ENCODE results near the gene TRERF1. TPM values are rescaled to one million over a fixed set of nuclear protein-coding genes. Genes with fewer than 3 reads are reported as not detected.

Gene TRERF1
- total RNA-seq, 2 experiments from 2014 or later, result 12.2 to 14.5 TPM

GRCh38 chr6:42250274-42250931, 201.3 kb downstream of the TRERF1 start:
- H3K4me3 Mint-ChIP-seq, result no peak overlapping the region
- H3K27ac Mint-ChIP-seq, result no peak overlapping the region
- no peaks in the 10 kb centered on the region for H3K27me3 Mint-ChIP-seq
- CTCF ChIA-PET, result no interaction called here
- intact Hi-C loops (cut with DNase I, micrococcal nuclease), result no loop called here
- H3K4me1 Mint-ChIP-seq, result peaks cover 2% of the 10 kb centered on the region
- DNase-seq (no peak), ATAC-seq (no peak)
- no peaks in the 10 kb centered on the region for H3K9me3 Mint-ChIP-seq (ENCODE audit: low read depth)
- POLR2A ChIA-PET, result no interaction called here
- peaks cover 10% of the 10 kb centered on the region for H3K36me3 Mint-ChIP-seq (ENCODE audit: low read depth)

- no peak for DNase-seq
- Mint-ChIP-seq H3K4me3 (no peak overlapping the region), H3K36me3 (ENCODE audit: low read depth) (peaks cover 9% of the 10 kb centered on the region), H3K27ac (no peak overlapping the region), H3K27me3 (no peaks in the 10 kb centered on the region), H3K9me3 (ENCODE audit: low read depth) (no peaks in the 10 kb centered on the region), H3K4me1 (no peaks in the 10 kb centered on the region)
- intact Hi-C loops (cut with DNase I, micrococcal nuclease), result no loop called here
- CTCF ChIA-PET, result interaction anchor here (0.8 to 1.2 kb wide), 2 partner anchors 108 to 145 kb away, joined by 3 read pairs; no protein-coding TSS in a partner anchor
- ATAC-seq, result no peak
- POLR2A ChIA-PET, result interaction anchor here (0.6 kb wide), 1 partner anchor 35 kb away, joined by 3 read pairs; no protein-coding TSS in a partner anchor
Observed at GRCh38 chr6:42249279-42249678, 202.4 kb downstream of the TRERF1 start.

DNA sequence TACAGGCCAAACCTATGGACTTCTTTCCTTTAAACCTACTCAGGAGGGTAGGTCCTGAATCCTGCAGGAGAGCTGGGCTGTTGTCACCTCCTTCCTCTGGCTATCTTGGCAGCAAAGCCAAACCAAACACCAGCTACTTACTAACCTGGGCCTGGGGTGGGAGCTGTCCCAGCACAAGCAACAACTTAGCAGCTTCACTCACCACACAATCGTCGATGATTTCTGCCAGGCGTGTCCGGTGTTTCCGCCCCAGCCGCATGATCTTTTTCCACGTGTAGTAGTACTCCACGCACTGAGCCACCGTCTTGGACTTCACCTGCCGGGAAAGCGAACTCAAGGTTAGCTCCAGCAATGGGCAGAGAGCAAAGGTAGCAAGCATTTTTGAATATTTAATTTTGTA, 208.7 kb downstream of the TRERF1 start:
- Mint-ChIP-seq H3K36me3 (ENCODE audit: low read depth) (peaks cover 11% of the 10 kb centered on the region), H3K27ac (no peak overlapping the region), H3K4me3 (no peak overlapping the region), H3K27me3 (no peaks in the 10 kb centered on the region), H3K4me1 (no peaks in the 10 kb centered on the region), H3K9me3 (ENCODE audit: low read depth) (no peaks in the 10 kb centered on the region)
- intact Hi-C loops (cut with DNase I, micrococcal nuclease), result no loop called here
- ATAC-seq, result no peak
- no peak for DNase-seq
- CTCF ChIA-PET, result interaction anchor here (0.7 to 1.3 kb wide), 2 partner anchors 95 to 305 kb away, joined by 3 to 7 read pairs; no protein-coding TSS in a partner anchor
- POLR2A ChIA-PET, result no interaction called here

- CTCF ChIA-PET, result interaction anchor here (1.0 to 1.3 kb wide), 4 partner anchors 28 to 306 kb away, joined by 3 to 7 read pairs (median 4); no protein-coding TSS in a partner anchor
- Mint-ChIP-seq H3K4me3 (no peak overlapping the region), H3K27me3 (no peaks in the 10 kb centered on the region), H3K9me3 (ENCODE audit: low read depth) (no peaks in the 10 kb centered on the region), H3K36me3 (ENCODE audit: low read depth) (peaks cover 11% of the 10 kb centered on the region), H3K4me1 (peaks cover 6% of the 10 kb centered on the region), H3K27ac (no peak overlapping the region)
- DNase-seq (no peak), ATAC-seq (no peak)
- POLR2A ChIA-PET, result no interaction called here
- intact Hi-C loops (cut with DNase I, micrococcal nuclease), result no loop called here
Observed at GRCh38 chr6:42241915-42242314, 209.8 kb downstream of the TRERF1 start.

DNA sequence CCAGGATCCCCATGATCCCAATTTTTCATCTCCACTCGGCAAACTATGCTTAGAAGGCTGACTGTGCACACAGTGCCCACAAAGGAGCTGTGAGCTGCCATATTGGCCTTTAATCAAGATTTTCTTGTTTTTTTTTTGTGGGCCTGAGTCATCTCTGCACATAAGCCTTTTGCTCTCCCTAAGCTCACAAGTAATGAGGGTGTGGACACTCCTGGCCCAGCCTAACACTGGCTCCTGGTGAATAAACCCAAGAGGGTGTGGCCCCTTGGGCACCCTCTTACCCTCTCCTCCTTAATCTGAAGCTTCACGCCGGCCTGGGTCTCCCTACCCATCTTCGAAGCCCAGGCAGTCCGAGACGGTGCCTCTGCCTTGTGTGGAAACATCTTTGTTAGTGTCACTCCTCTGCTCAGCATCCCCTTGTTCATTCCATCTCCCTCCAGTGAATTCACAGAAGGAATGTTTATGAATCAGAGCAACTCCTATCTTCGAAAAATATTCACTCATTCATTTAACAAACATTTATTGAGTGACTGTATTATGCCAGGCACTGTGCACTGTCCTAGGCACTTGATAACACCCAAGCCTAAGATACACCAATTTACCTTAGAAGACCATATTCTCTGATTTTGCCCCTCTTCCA, 211.9 kb downstream of the TRERF1 start:
- Mint-ChIP-seq H3K4me1 (peaks cover 9% of the 10 kb centered on the region), H3K4me3 (no peak overlapping the region), H3K27ac (peak overlapping the region; percentile 14), H3K36me3 (ENCODE audit: low read depth) (peaks cover 12% of the 10 kb centered on the region), H3K9me3 (ENCODE audit: low read depth) (no peaks in the 10 kb centered on the region), H3K27me3 (no peaks in the 10 kb centered on the region)
- no peak for DNase-seq
- ChIA-PET POLR2A (interaction anchor here (0.6 kb wide), 1 partner anchor 477 kb away, joined by 3 read pairs; no protein-coding TSS in a partner anchor), CTCF (no interaction called here)
- ATAC-seq, result no peak
- intact Hi-C loops (cut with DNase I, micrococcal nuclease), result no loop called here

DNA sequence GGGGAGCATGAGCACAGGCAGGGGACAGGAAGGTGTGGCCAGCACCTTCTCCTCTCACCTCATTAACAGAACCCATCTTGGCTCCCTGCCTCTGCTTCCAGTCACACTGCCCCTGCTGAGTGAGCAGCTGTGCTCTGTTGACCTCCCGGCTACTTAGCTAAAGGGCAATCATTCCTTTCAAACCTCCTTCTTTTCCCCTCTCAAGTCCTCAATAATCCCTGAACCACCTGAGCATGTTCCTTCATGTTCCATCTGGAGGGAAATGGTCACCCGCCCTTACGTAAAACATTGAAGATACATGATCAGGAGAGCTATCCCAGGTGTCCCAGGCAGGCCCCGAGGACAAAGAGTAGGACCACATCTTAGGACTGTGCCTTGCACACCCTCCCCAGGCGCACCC, 212.4 kb downstream of the TRERF1 start:
- H3K27me3 Mint-ChIP-seq, result no peaks in the 10 kb centered on the region
- no peak for ATAC-seq
- H3K4me1 Mint-ChIP-seq, result peaks cover 9% of the 10 kb centered on the region
- no peak for DNase-seq
- no peak overlapping the region for H3K4me3 Mint-ChIP-seq
- H3K9me3 Mint-ChIP-seq (ENCODE audit: low read depth), result no peaks in the 10 kb centered on the region
- H3K27ac Mint-ChIP-seq, result no peak overlapping the region
- peaks cover 10% of the 10 kb centered on the region for H3K36me3 Mint-ChIP-seq (ENCODE audit: low read depth)
- intact Hi-C loops (cut with DNase I, micrococcal nuclease), result no loop called here
- CTCF ChIA-PET, result interaction anchor here (0.9 kb wide), 1 partner anchor 14 kb away, joined by 3 read pairs; no protein-coding TSS in a partner anchor
- POLR2A ChIA-PET, result interaction anchor here (0.6 kb wide), 1 partner anchor 476 kb away, joined by 3 read pairs; no protein-coding TSS in a partner anchor

- H3K27ac Mint-ChIP-seq, result no peak overlapping the region
Observed at GRCh38 chr6:42237857-42238256, 213.9 kb downstream of the TRERF1 start.

GRCh38 chr6:42236682-42237473, 214.8 kb downstream of the TRERF1 start:
- ChIA-PET CTCF (no interaction called here), POLR2A (no interaction called here)
- DNase-seq (peak; percentile 24), ATAC-seq (peak; percentile 73)
- H3K9me3 Mint-ChIP-seq (ENCODE audit: low read depth), result no peaks in the 10 kb centered on the region
- H3K27me3 Mint-ChIP-seq, result no peaks in the 10 kb centered on the region
- peaks cover 9% of the 10 kb centered on the region for H3K4me1 Mint-ChIP-seq
- no peak overlapping the region for H3K4me3 Mint-ChIP-seq
- intact Hi-C loops (cut with DNase I, micrococcal nuclease), result no loop called here
- peaks cover 10% of the 10 kb centered on the region for H3K36me3 Mint-ChIP-seq (ENCODE audit: low read depth)
- H3K27ac Mint-ChIP-seq, result peak overlapping the region; percentile 70

More at GRCh38 chr6:42237857-42238256, 213.9 kb downstream of the TRERF1 start:
- intact Hi-C loops (cut with DNase I, micrococcal nuclease), result no loop called here
- Mint-ChIP-seq H3K36me3 (ENCODE audit: low read depth) (peaks cover 10% of the 10 kb centered on the region), H3K4me1 (peaks cover 9% of the 10 kb centered on the region), H3K4me3 (no peak overlapping the region), H3K27me3 (no peaks in the 10 kb centered on the region), H3K9me3 (ENCODE audit: low read depth) (no peaks in the 10 kb centered on the region)
- ChIA-PET CTCF (no interaction called here), POLR2A (no interaction called here)
- ATAC-seq (no peak), DNase-seq (no peak)

GRCh38 chr6:42236030-42236429, 215.7 kb downstream of the TRERF1 start:
- intact Hi-C loops (cut with DNase I, micrococcal nuclease), result no loop called here
- no peak overlapping the region for H3K4me3 Mint-ChIP-seq
- peak overlapping the region; percentile 70 for H3K27ac Mint-ChIP-seq
- DNase-seq (no peak), ATAC-seq (no peak)
- H3K4me1 Mint-ChIP-seq, result peaks cover 9% of the 10 kb centered on the region
- no peaks in the 10 kb centered on the region for H3K27me3 Mint-ChIP-seq
- H3K36me3 Mint-ChIP-seq (ENCODE audit: low read depth), result peaks cover 10% of the 10 kb centered on the region
- CTCF ChIA-PET, result interaction anchor here (0.6 to 2.2 kb wide), 3 partner anchors 10 to 246 kb away, joined by 3 to 6 read pairs (median 4); no protein-coding TSS in a partner anchor
- POLR2A ChIA-PET, result no interaction called here
- H3K9me3 Mint-ChIP-seq (ENCODE audit: low read depth), result no peaks in the 10 kb centered on the region

DNA sequence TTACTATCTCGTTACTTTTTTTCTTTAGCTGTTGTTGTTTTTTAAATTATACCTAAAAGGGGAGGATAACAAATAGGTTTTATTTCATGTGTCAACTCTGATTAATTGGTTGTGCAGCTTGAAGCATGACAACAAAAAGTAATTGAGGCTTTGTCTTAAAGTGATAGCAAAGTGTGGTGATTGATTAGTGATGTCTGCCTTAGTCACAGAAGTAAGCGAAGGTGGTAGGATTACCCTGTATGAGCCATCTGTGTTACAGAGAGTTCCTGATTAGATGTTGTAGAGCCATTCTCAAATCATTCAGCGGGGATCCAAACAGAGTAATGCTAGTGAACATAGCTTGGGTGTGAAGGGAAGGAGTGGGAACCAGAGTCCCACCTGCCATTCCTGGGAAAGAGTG, 219.7 kb downstream of the TRERF1 start:
- H3K27ac Mint-ChIP-seq, result no peak overlapping the region
- peaks cover 10% of the 10 kb centered on the region for H3K36me3 Mint-ChIP-seq (ENCODE audit: low read depth)
- intact Hi-C loops (cut with DNase I, micrococcal nuclease), result no loop called here
- DNase-seq (no peak), ATAC-seq (peak; percentile 45)
- ChIA-PET CTCF (interaction anchor here (0.6 to 2.0 kb wide), 2 partner anchors 15 to 316 kb away, joined by 3 to 6 read pairs; no protein-coding TSS in a partner anchor), POLR2A (no interaction called here)
- H3K4me3 Mint-ChIP-seq, result no peak overlapping the region
- no peaks in the 10 kb centered on the region for H3K9me3 Mint-ChIP-seq (ENCODE audit: low read depth)
- peaks cover 5% of the 10 kb centered on the region for H3K4me1 Mint-ChIP-seq
- H3K27me3 Mint-ChIP-seq, result no peaks in the 10 kb centered on the region
